NT2/D1 (cell line): ENCODE data around the gene QRICH2.

ENCODE experiments used
- SUZ12 ChIP-seq: IDR thresholded peaks from 2 replicates; pipeline ENCODE4 v1.6.1; 2011; ENCODE audit not compliant: insufficient read length, insufficient read depth; ENCODE audit errors: extremely low read depth
- YY1 ChIP-seq: IDR thresholded peaks from 2 replicates; pipeline ENCODE4 v1.6.1; 2011; ENCODE audit not compliant: insufficient read length, insufficient read depth
- ZNF274 ChIP-seq: IDR thresholded peaks from 2 replicates; pipeline ENCODE4 v1.6.1; 2011; ENCODE audit warnings: mild to moderate bottlenecking, low read depth, low read length

DNA sequence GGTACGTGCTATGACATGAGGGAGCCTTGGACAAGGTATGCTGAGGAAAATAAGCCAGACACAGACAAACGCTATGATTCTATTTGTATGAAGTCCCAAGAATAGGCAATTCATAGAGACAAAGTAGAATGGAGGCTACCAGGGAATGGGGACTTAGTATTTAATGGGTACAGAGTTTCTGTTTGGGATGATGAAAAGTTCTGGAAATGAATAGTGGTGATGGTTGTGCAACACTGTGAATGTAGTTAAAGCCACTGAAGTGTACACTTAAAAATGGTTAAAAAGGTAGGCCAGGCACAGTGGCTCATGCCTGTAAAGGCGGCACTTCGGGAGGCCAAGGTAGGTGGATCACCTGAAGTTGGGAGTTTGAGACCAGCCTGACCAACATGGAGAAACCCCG, 42.4 kb upstream of the QRICH2 start:
- no peak for TF ChIP-seq SUZ12
- no peak for TF ChIP-seq ZNF274
- no peak for TF ChIP-seq YY1
